GM23338 (cell line): ENCODE measurements around the gene TTC22.

Experiments used
- CREB1 ChIP-seq: fragments of 250-450 bp; sonication (Bioruptor Pico); IDR thresholded peaks from 2 replicates; pipeline ENCODE4 v1.5.0; 2020; ENCODE audit warnings: low read depth, mild to moderate bottlenecking, moderate library complexity
- EZH2 ChIP-seq: fragments of 200-600 bp; sonication (generic); IDR thresholded peaks from one replicate; pipeline ENCODE4 v1.8.0; 2017; ENCODE audit warnings: antibody characterized with exemption, mild to moderate bottlenecking, low read depth; ENCODE audit not compliant: unreplicated experiment
- EZH2phosphoT487 ChIP-seq: fragments of 200-600 bp; sonication (generic); IDR thresholded peaks from one replicate; pipeline ENCODE4 v1.8.1; 2018; ENCODE audit warnings: antibody characterized with exemption; ENCODE audit not compliant: unreplicated experiment
- JUNB ChIP-seq: IDR thresholded peaks from one replicate; pipeline ENCODE4 v1.6.1; 2016; ENCODE audit warnings: antibody characterized with exemption; ENCODE audit not compliant: unreplicated experiment
- POLR2AphosphoS5 ChIP-seq: IDR thresholded peaks from 2 replicates; pipeline ENCODE4 v1.6.1; 2016; ENCODE audit warnings: antibody characterized with exemption, low read depth
- ZNF114 ChIP-seq: fragments of 250-450 bp; sonication (Bioruptor Pico); IDR thresholded peaks from 2 replicates; pipeline ENCODE4 v1.5.0; 2020; ENCODE audit warnings: mild to moderate bottlenecking, moderate library complexity
- ZNF331 ChIP-seq: fragments of 250-450 bp; sonication (Bioruptor Pico); IDR thresholded peaks from 2 replicates; pipeline ENCODE4 v1.5.0; 2020; ENCODE audit warnings: low read depth, mild to moderate bottlenecking, moderate library complexity
- TF ChIP-seq, protein P1 (sequence below), 2 experiments: fragments of 200-600 bp in 1 of 2; sonication (generic) in 1 of 2; conservative IDR thresholded peaks; 2 replicates each; pipeline versions ENCODE4 v1.5.1 to v1.6.1; 2016 to 2017; ENCODE audit warnings: antibody characterized with exemption in 2 of 2, low read depth in 2 of 2, mild to moderate bottlenecking in 2 of 2, moderate library complexity in 1 of 2
- TF ChIP-seq, protein P2 (sequence below): IDR thresholded peaks from 2 replicates; pipeline ENCODE4 v1.6.1; 2016; ENCODE audit warnings: antibody characterized with exemption
- TF ChIP-seq, protein P3 (sequence below): IDR thresholded peaks from one replicate; pipeline ENCODE4 v1.6.1; 2018; ENCODE audit warnings: antibody characterized with exemption; ENCODE audit not compliant: unreplicated experiment

DNA sequence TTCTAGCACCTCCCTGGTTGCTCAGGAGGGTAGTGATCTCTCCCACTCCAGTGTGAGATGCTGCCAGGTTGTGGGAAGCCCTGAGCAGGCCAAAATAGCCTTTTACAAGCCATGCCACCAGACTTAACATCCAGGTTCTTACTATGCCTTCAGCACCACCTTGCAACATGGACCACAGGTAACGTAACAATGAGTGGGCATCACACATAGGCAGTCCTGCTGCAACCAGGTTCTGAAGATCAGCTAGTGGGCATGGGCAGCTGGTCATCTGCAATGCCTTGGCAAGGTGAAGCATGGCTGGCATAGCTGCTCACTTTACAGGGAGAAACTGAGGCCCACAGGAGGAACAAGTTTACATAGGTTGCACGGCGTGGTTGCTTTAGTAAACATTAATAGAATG is 45.2 kb upstream of the TTC22 start:
- TF ChIP-seq, protein P1, sequence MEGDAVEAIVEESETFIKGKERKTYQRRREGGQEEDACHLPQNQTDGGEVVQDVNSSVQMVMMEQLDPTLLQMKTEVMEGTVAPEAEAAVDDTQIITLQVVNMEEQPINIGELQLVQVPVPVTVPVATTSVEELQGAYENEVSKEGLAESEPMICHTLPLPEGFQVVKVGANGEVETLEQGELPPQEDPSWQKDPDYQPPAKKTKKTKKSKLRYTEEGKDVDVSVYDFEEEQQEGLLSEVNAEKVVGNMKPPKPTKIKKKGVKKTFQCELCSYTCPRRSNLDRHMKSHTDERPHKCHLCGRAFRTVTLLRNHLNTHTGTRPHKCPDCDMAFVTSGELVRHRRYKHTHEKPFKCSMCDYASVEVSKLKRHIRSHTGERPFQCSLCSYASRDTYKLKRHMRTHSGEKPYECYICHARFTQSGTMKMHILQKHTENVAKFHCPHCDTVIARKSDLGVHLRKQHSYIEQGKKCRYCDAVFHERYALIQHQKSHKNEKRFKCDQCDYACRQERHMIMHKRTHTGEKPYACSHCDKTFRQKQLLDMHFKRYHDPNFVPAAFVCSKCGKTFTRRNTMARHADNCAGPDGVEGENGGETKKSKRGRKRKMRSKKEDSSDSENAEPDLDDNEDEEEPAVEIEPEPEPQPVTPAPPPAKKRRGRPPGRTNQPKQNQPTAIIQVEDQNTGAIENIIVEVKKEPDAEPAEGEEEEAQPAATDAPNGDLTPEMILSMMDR (conservative IDR thresholded peaks at IDR 0.05; ENCODE audit: low read depth in 2 of 2): no peak
- no peak for TF ChIP-seq POLR2AphosphoS5
- TF ChIP-seq, protein P2, sequence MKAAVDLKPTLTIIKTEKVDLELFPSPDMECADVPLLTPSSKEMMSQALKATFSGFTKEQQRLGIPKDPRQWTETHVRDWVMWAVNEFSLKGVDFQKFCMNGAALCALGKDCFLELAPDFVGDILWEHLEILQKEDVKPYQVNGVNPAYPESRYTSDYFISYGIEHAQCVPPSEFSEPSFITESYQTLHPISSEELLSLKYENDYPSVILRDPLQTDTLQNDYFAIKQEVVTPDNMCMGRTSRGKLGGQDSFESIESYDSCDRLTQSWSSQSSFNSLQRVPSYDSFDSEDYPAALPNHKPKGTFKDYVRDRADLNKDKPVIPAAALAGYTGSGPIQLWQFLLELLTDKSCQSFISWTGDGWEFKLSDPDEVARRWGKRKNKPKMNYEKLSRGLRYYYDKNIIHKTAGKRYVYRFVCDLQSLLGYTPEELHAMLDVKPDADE: no peak
- TF ChIP-seq EZH2: no peak
- TF ChIP-seq ZNF114: no peak
- TF ChIP-seq, protein P3, sequence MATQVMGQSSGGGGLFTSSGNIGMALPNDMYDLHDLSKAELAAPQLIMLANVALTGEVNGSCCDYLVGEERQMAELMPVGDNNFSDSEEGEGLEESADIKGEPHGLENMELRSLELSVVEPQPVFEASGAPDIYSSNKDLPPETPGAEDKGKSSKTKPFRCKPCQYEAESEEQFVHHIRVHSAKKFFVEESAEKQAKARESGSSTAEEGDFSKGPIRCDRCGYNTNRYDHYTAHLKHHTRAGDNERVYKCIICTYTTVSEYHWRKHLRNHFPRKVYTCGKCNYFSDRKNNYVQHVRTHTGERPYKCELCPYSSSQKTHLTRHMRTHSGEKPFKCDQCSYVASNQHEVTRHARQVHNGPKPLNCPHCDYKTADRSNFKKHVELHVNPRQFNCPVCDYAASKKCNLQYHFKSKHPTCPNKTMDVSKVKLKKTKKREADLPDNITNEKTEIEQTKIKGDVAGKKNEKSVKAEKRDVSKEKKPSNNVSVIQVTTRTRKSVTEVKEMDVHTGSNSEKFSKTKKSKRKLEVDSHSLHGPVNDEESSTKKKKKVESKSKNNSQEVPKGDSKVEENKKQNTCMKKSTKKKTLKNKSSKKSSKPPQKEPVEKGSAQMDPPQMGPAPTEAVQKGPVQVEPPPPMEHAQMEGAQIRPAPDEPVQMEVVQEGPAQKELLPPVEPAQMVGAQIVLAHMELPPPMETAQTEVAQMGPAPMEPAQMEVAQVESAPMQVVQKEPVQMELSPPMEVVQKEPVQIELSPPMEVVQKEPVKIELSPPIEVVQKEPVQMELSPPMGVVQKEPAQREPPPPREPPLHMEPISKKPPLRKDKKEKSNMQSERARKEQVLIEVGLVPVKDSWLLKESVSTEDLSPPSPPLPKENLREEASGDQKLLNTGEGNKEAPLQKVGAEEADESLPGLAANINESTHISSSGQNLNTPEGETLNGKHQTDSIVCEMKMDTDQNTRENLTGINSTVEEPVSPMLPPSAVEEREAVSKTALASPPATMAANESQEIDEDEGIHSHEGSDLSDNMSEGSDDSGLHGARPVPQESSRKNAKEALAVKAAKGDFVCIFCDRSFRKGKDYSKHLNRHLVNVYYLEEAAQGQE: no peak
- no peak for TF ChIP-seq CREB1 (CRISPR knock-in tag)
- no peak for TF ChIP-seq JUNB
- TF ChIP-seq EZH2phosphoT487: no peak
- no peak for TF ChIP-seq ZNF331
